Astrocyte of the hippocampus (primary cell): ENCODE data around the gene POLD2.

ENCODE experiments used
- DNase-seq: peaks from one replicate; pipeline ENCODE4 v3.0.0; 2011; ENCODE audit warnings: low read depth, low spot score

Gene POLD2

GRCh38 chr7:44102846-44103565 is 20.3 kb downstream of the POLD2 start:
- no peak for DNase-seq

GRCh38 chr7:44101966-44102845 is 21.1 kb downstream of the POLD2 start:
- peak; percentile 58 for DNase-seq

- no peak for DNase-seq
Measured at GRCh38 chr7:44101303-44101965, 21.9 kb downstream of the POLD2 start.

- peak; percentile 89 for DNase-seq
Measured at GRCh38 chr7:44100458-44101302, 22.7 kb downstream of the POLD2 start.

- no peak for DNase-seq
Measured at GRCh38 chr7:44099669-44100068, 23.7 kb downstream of the POLD2 start.

- DNase-seq, result no peak
Measured at GRCh38 chr7:44098092-44099068, 25.0 kb downstream of the POLD2 start.

- no peak for DNase-seq
Measured at GRCh38 chr7:44097064-44097932, 26.1 kb downstream of the POLD2 start.

- DNase-seq, result no peak
Measured at GRCh38 chr7:44096326-44096881, 26.9 kb downstream of the POLD2 start.

- DNase-seq, result no peak
Measured at GRCh38 chr7:44095781-44096180, 27.6 kb downstream of the POLD2 start.

- no peak for DNase-seq
Measured at GRCh38 chr7:44094883-44095592, 28.3 kb downstream of the POLD2 start.

GRCh38 chr7:44094365-44094764 is 29.0 kb downstream of the POLD2 start:
- no peak for DNase-seq

GRCh38 chr7:44093102-44093641 is 30.2 kb downstream of the POLD2 start:
- DNase-seq, result no peak

GRCh38 chr7:44087911-44088838 is 35.2 kb downstream of the POLD2 start:
- DNase-seq, result peak; percentile 59

GRCh38 chr7:44086627-44087026 is 36.7 kb downstream of the POLD2 start:
- DNase-seq, result no peak

- no peak for DNase-seq
Measured at GRCh38 chr7:44085546-44085945, 37.8 kb downstream of the POLD2 start.

GRCh38 chr7:44084701-44085100 is 38.6 kb downstream of the POLD2 start:
- peak; percentile 46 for DNase-seq

- no peak for DNase-seq
Measured at GRCh38 chr7:44083796-44084195, 39.6 kb downstream of the POLD2 start.
